IMR-90 (cell line): ENCODE measurements around the gene CALHM3. TPM values are rescaled to one million over a fixed set of nuclear protein-coding genes. Genes with fewer than 3 reads are reported as not detected.

ENCODE experiments used
- ATAC-seq: fragments of 200-7000 bp; cut with Tn5 transposase; 2 replicates; pipeline ENCODE4 v1.9.1; 2020; ENCODE audit warnings: low read depth, mild to moderate bottlenecking, moderate library complexity
- BruUV-seq: library from RNA; stranded (reverse); fragments of 400-500 nt; replicated peaks from 2 replicates; lab custom pipeline; 2021; lab: Mats Ljungman, UMichigan
- CTCF ChIA-PET: fragments of 300-600 bp; formaldehyde crosslinking; extraction: SDS; loops from one replicate; lab custom pipeline; 2021; ENCODE audit warnings: antibody characterized with exemption; lab: Yijun Ruan, JAX
- POLR2A ChIA-PET: fragments of 300-600 bp; sonication (Branson Sonifier 250); formaldehyde crosslinking; loops from one replicate; lab custom pipeline; 2022; ENCODE audit warnings: antibody characterized with exemption; ENCODE audit not compliant: unreplicated experiment; lab: Charles Lee
- DNase-seq: peaks from one replicate; pipeline ENCODE4 v3.0.0; 2013
- H2AFZ ChIP-seq: replicated peaks from 2 replicates; pipeline ENCODE3; 2013; ENCODE audit warnings: low read length, mild to moderate bottlenecking; ENCODE audit not compliant: poor library complexity
- H2AK5ac ChIP-seq: 2 replicates; pipeline ENCODE4 v1.6.1; 2013; ENCODE audit warnings: low read depth, low read length, inconsistent platforms
- H2AK9ac ChIP-seq: replicated peaks from 2 replicates; pipeline ENCODE3; 2013; ENCODE audit warnings: mild to moderate bottlenecking, low read depth, low read length, moderate library complexity; ENCODE audit not compliant: poor library complexity
- H2BK120ac ChIP-seq: 2 replicates; pipeline ENCODE4 v1.6.1; 2013; ENCODE audit warnings: low read depth, low read length, inconsistent platforms
- H2BK15ac ChIP-seq: 3 replicates; pipeline ENCODE4 v1.6.1; 2013; ENCODE audit warnings: low read depth, low read length, inconsistent platforms
- H2BK20ac ChIP-seq: 2 replicates; pipeline ENCODE4 v1.6.1; 2013; ENCODE audit warnings: low read depth, mild to moderate bottlenecking, inconsistent platforms, low read length, moderate library complexity
- H2BK5ac ChIP-seq: 2 replicates; pipeline ENCODE4 v1.6.1; 2013; ENCODE audit warnings: mild to moderate bottlenecking, low read depth, low read length, inconsistent platforms; ENCODE audit not compliant: poor library complexity, severe bottlenecking
- H3K14ac ChIP-seq: replicated peaks from 2 replicates; pipeline ENCODE4 v1.6.1; 2013; ENCODE audit warnings: low read depth, low read length, inconsistent platforms
- H3K18ac ChIP-seq: 2 replicates; pipeline ENCODE4 v1.6.1; 2013; ENCODE audit warnings: low read depth, low read length, control low read depth
- H3K23ac ChIP-seq: 2 replicates; pipeline ENCODE4 v1.6.1; 2013; ENCODE audit warnings: low read depth, low read length, inconsistent platforms
- H3K27ac ChIP-seq: 2 replicates; pipeline ENCODE4 v1.5.1; 2013; ENCODE audit warnings: mild to moderate bottlenecking, control low read depth, low read length; ENCODE audit not compliant: insufficient read depth
- H3K27me3 ChIP-seq: 2 replicates; pipeline ENCODE4 v1.6.1; 2013; ENCODE audit warnings: low read length; ENCODE audit not compliant: control insufficient read depth, insufficient read depth
- H3K36me3 ChIP-seq: 2 replicates; pipeline ENCODE4 v1.6.1; 2013; ENCODE audit warnings: low read length, mixed read lengths; ENCODE audit not compliant: control insufficient read depth, insufficient read depth
- H3K4ac ChIP-seq: 2 replicates; pipeline ENCODE4 v1.6.1; 2013; ENCODE audit warnings: low read depth, low read length, inconsistent platforms
- H3K4me1 ChIP-seq: 2 replicates; pipeline ENCODE4 v1.6.1; 2013; ENCODE audit warnings: low read length, mixed read lengths; ENCODE audit not compliant: control insufficient read depth, insufficient read depth
- H3K4me2 ChIP-seq: 2 replicates; pipeline ENCODE4 v1.6.1; 2013; ENCODE audit warnings: low read depth, mild to moderate bottlenecking, control low read depth, low read length, moderate library complexity
- H3K4me3 ChIP-seq: 2 replicates; pipeline ENCODE4 v1.5.1; 2013; ENCODE audit warnings: low read depth, mild to moderate bottlenecking, control low read depth, low read length, moderate library complexity; ENCODE audit not compliant: insufficient read depth
- H3K56ac ChIP-seq: 2 replicates; pipeline ENCODE4 v1.6.1; 2013; ENCODE audit warnings: low read length, inconsistent platforms; ENCODE audit not compliant: insufficient read depth; ENCODE audit errors: extremely low read depth
- H3K79me1 ChIP-seq, 2 experiments: 2 replicates each; pipeline ENCODE4 v1.6.1; 2013; ENCODE audit warnings: low read length in 2 of 2, inconsistent platforms in 1 of 2, low read depth in 1 of 2
- H3K9ac ChIP-seq: 2 replicates; pipeline ENCODE4 v1.6.1; 2013; ENCODE audit warnings: low read depth, low read length, control low read depth
- H3K9me1 ChIP-seq: 2 replicates; pipeline ENCODE4 v1.6.1; 2013; ENCODE audit warnings: low read length, inconsistent platforms; ENCODE audit not compliant: insufficient read depth
- H3K9me3 ChIP-seq: 2 replicates; pipeline ENCODE4 v1.6.1; 2013; ENCODE audit warnings: low read length; ENCODE audit not compliant: control insufficient read depth, insufficient read depth
- H4K20me1 ChIP-seq: 2 replicates; pipeline ENCODE4 v1.6.1; 2013; ENCODE audit warnings: low read length, inconsistent platforms; ENCODE audit not compliant: insufficient read depth
- H4K5ac ChIP-seq: 2 replicates; pipeline ENCODE4 v1.6.1; 2013; ENCODE audit warnings: mild to moderate bottlenecking, low read depth, low read length, control low read depth
- H4K8ac ChIP-seq, 2 experiments: 2 replicates each; pipeline ENCODE4 v1.6.1; 2013; ENCODE audit warnings: low read depth in 2 of 2, low read length in 2 of 2, control low read depth in 1 of 2, inconsistent platforms in 1 of 2
- H4K91ac ChIP-seq: 2 replicates; pipeline ENCODE4 v1.6.1; 2013; ENCODE audit warnings: low read depth, low read length, inconsistent platforms; ENCODE audit not compliant: insufficient read depth
- BHLHE40 ChIP-seq: fragments of 150-350 bp; IDR thresholded peaks from 2 replicates; pipeline ENCODE4 v1.6.1; 2016; ENCODE audit warnings: mild to moderate bottlenecking, low read depth, low read length
- CEBPB ChIP-seq: IDR thresholded peaks from 2 replicates; pipeline ENCODE4 v1.6.1; 2012; ENCODE audit warnings: low read depth, low read length, improper control_type of control experiment
- ELK1 ChIP-seq: fragments of 150-350 bp; IDR thresholded peaks from 2 replicates; pipeline ENCODE4 v1.6.1; 2016; ENCODE audit warnings: low read depth, mild to moderate bottlenecking, low read length, moderate library complexity, borderline replicate concordance
- FOS ChIP-seq: fragments of 150-350 bp; IDR thresholded peaks from 2 replicates; pipeline ENCODE4 v1.6.1; 2016; ENCODE audit warnings: low read depth, low read length
- MAFK ChIP-seq: IDR thresholded peaks from 2 replicates; pipeline ENCODE4 v1.6.1; 2012; ENCODE audit warnings: low read depth, low read length, improper control_type of control experiment
- MAZ ChIP-seq: IDR thresholded peaks from 2 replicates; pipeline ENCODE4 v1.6.1; 2012; ENCODE audit warnings: low read depth, mild to moderate bottlenecking, low read length, improper control_type of control experiment, moderate library complexity, borderline replicate concordance
- NFE2L2 ChIP-seq: fragments of 150-350 bp; IDR thresholded peaks from 2 replicates; pipeline ENCODE4 v1.6.1; 2016; ENCODE audit warnings: low read depth, mild to moderate bottlenecking, low read length
- RCOR1 ChIP-seq: IDR thresholded peaks from 2 replicates; pipeline ENCODE4 v1.6.1; 2012; ENCODE audit warnings: mild to moderate bottlenecking, low read length, improper control_type of control experiment; ENCODE audit not compliant: insufficient replicate concordance
- WGBS, 2 experiments: methylation state at CpG; one replicate each; pipeline versions ENCODE4 v1.1.5 to v1.1.7; 2013; ENCODE audit warnings: missing lambda C conversion rate in 2 of 2; ENCODE audit not compliant: insufficient read length in 1 of 2; ENCODE audit errors: extremely low coverage in 2 of 2; 5-methylcytosine and 5-hydroxymethylcytosine counted together
- dilution Hi-C: fragments of 300-500 bp; cut with HindIII; formaldehyde crosslinking; loops from one replicate; pipeline ENCODE4 v1.14.3; 2018; ENCODE audit warnings: low sequenced_read_pairs; ENCODE audit not compliant: unreplicated experiment
- in situ Hi-C: fragments of 300-500 bp; cut with MboI; formaldehyde crosslinking; loops from 3 replicates; pipeline ENCODE4 v1.14.3; 2019; ENCODE audit warnings: low sequenced_read_pairs, inconsistent platforms, mixed read lengths
- intact Hi-C: fragments of 100-400 bp; cut with micrococcal nuclease; formaldehyde crosslinking; loops from 2 replicates; pipeline ENCODE4 v1.10.0; 2022
- polyA plus RNA-seq, 3 experiments: library from polyadenylated mRNA; depleted of rRNA; stranded (reverse); fragments of >200 nt; gene quantifications; 2 replicates each; pipeline ENCODE4 v1.2.3, GENCODE V29; 2012; ENCODE audit warnings: low replicate concordance in 1 of 3
- total RNA-seq: library from RNA; depleted of rRNA; stranded (reverse); fragments of >200 nt; gene quantifications from 2 replicates; pipeline ENCODE4 v1.2.3, GENCODE V29; 2012

The CALHM3 gene
- total and polyA plus RNA-seq, 2 of the 4 experiments (the other 2 are of a cell fraction): not detected

DNA sequence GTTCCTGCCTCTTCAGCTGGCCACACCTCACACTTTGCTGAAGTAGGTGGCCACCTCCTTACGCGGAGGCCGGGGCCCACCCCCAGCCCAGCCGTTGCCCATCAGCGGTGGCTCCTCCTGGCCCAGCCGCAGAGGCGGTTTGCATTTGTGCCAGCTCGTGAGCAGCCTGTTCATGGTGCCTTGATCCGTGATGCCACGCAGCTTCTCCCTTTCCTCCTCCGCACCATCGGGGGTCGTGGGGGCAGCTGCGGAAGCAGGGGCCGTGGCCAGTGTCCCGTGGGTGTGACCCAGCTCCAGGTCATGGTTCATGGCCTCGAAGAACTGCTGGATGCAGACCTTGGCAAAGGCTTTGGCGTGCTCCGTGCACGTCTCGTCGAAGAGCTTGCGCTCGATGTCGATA is 23.8 kb downstream of the CALHM3 start:
- peaks cover 0 to 12% of the 10 kb centered on the region in 2 experiments; a peak in 1 of 4 replicates for H3K79me1 ChIP-seq
- H3K4ac ChIP-seq: no peak overlapping the region
- no peak overlapping the region for H3K4me2 ChIP-seq
- H3K27me3 ChIP-seq: peaks cover 12% of the 10 kb centered on the region
- H3K56ac ChIP-seq: no peak overlapping the region
- no peak overlapping the region for H2AK5ac ChIP-seq
- H4K20me1 ChIP-seq: no peaks in the 10 kb centered on the region
- H4K8ac ChIP-seq: no peak overlapping the region
- no peak overlapping the region for H2AFZ ChIP-seq
- no peak overlapping the region for H4K91ac ChIP-seq
- H2BK20ac ChIP-seq: no peak overlapping the region
- H2AK9ac ChIP-seq: peak overlapping the region; percentile 61
- H2BK5ac ChIP-seq: no peak overlapping the region
- ChIA-PET POLR2A (no interaction called here), CTCF (no interaction called here)
- no peak overlapping the region for H3K18ac ChIP-seq
- in situ Hi-C loops (no loop called here), intact Hi-C loops (no loop called here), dilution Hi-C loops (no loop called here)
- H3K9me3 ChIP-seq: no peaks in the 10 kb centered on the region
- no TSS peak for BruUV-seq
- H2BK15ac ChIP-seq: no peak overlapping the region
- no peak overlapping the region for H3K27ac ChIP-seq
- H4K5ac ChIP-seq: no peak overlapping the region
- H3K23ac ChIP-seq: no peak overlapping the region
- H3K4me1 ChIP-seq: peaks cover 11% of the 10 kb centered on the region; the same call in 1 of the 2 replicates
- no peak overlapping the region for H2BK120ac ChIP-seq
- TF ChIP-seq FOS (no peak), MAFK (no peak), RCOR1 (no peak), BHLHE40 (no peak), CEBPB (no peak), NFE2L2 (no peak), ELK1 (no peak), MAZ (no peak)
- H3K9me1 ChIP-seq: peaks cover 8% of the 10 kb centered on the region
- DNase-seq (no peak), ATAC-seq (no peak)
- no peaks in the 10 kb centered on the region for H3K36me3 ChIP-seq
- no peak overlapping the region for H3K9ac ChIP-seq
- no peak overlapping the region for H3K14ac ChIP-seq
- WGBS, 2 experiments: 83% methylated on average over 19 of the region's 25 CpGs; no CpG with 5 or more reads in 1 of the 2 experiments
- H3K4me3 ChIP-seq: no peak overlapping the region
